Caco-2 (cell line): Measurements from ENCODE around the gene AMOTL1. TPM values are rescaled to one million over a fixed set of nuclear protein-coding genes. Genes with fewer than 3 reads are reported as not detected.
A peak's percentile ranks its signal among the peaks of the same experiment; 100 is the strongest.

Experiments
- Bru-seq: library from RNA; stranded (reverse); fragments of 400-500 nt; gene quantifications from one replicate; lab custom pipeline; 2021; lab: Mats Ljungman, UMichigan
- BruChase-seq, 2 experiments: library from RNA; stranded (reverse); fragments of 400-500 nt; gene quantifications; one replicate each; lab custom pipeline; 2021; lab: Mats Ljungman, UMichigan
- BruUV-seq: library from RNA; stranded (reverse); fragments of 400-500 nt; replicated peaks from 2 replicates; lab custom pipeline; 2021; lab: Mats Ljungman, UMichigan
- CTCF ChIA-PET: fragments of 300-600 bp; sonication (Branson Sonifier 250); formaldehyde crosslinking; loops from one replicate; lab custom pipeline; 2022; ENCODE audit warnings: antibody characterized with exemption; lab: Charles Lee
- POLR2A ChIA-PET: fragments of 300-600 bp; sonication (Branson Sonifier 250); formaldehyde crosslinking; loops from one replicate; lab custom pipeline; 2022; ENCODE audit warnings: antibody characterized with exemption; lab: Charles Lee
- DNase-seq, 2 experiments: peaks; one replicate each; pipeline versions ENCODE4 v3.0.0 to v3.0.0-alpha.2; 2020 to 2022
- H3K27me3 ChIP-seq: replicated peaks from 2 replicates; pipeline ENCODE4 v1.6.0; 2011; ENCODE audit warnings: low read length; ENCODE audit not compliant: control insufficient read depth, insufficient read depth
- H3K36me3 ChIP-seq: 2 replicates; pipeline ENCODE4 v1.5.1; 2011; ENCODE audit warnings: low read length; ENCODE audit not compliant: control insufficient read depth, insufficient read depth
- H3K4me1 ChIP-seq: fragments of 250-450 bp; sonication (Bioruptor Pico); 2 replicates; pipeline ENCODE4 v1.5.1; 2020; ENCODE audit warnings: mild to moderate bottlenecking
- H3K4me3 ChIP-seq: 2 replicates; pipeline ENCODE4 v1.5.1; 2011; ENCODE audit warnings: low read depth, mild to moderate bottlenecking, control low read depth, low read length
- H3K9me3 ChIP-seq: fragments of 250-450 bp; sonication (Bioruptor Pico); 2 replicates; pipeline ENCODE4 v1.5.1; 2020; ENCODE audit warnings: mild to moderate bottlenecking, moderate library complexity
- H3K27ac Mint-ChIP-seq: one replicate; pipeline ENCODE4 v1.8.0; 2022; ENCODE audit warnings: mixed read lengths; ENCODE audit not compliant: unreplicated experiment
- H3K27me3 Mint-ChIP-seq: one replicate; pipeline ENCODE4 v1.8.0; 2022; ENCODE audit warnings: mixed read lengths; ENCODE audit not compliant: insufficient read depth, unreplicated experiment
- H3K36me3 Mint-ChIP-seq: one replicate; pipeline ENCODE4 v1.8.0; 2022; ENCODE audit warnings: mild to moderate bottlenecking, mixed read lengths; ENCODE audit not compliant: insufficient read depth, unreplicated experiment
- H3K4me1 Mint-ChIP-seq: one replicate; pipeline ENCODE4 v1.8.0; 2022; ENCODE audit warnings: low read depth, mixed read lengths; ENCODE audit not compliant: unreplicated experiment
- H3K4me3 Mint-ChIP-seq: one replicate; pipeline ENCODE4 v1.8.0; 2022; ENCODE audit warnings: mild to moderate bottlenecking, moderate library complexity, mixed read lengths; ENCODE audit not compliant: unreplicated experiment
- H3K9me3 Mint-ChIP-seq: one replicate; pipeline ENCODE4 v1.8.0; 2022; ENCODE audit warnings: mixed read lengths; ENCODE audit not compliant: unreplicated experiment
- intact Hi-C: fragments of 100-400 bp; cut with micrococcal nuclease; formaldehyde crosslinking; loops from one replicate; pipeline ENCODE4 v1.10.0; 2022; ENCODE audit not compliant: unreplicated experiment
- long read RNA-seq: library from polyadenylated mRNA; stranded (forward); transcript quantifications from one replicate; pipeline ENCODE4 v2.0.0, GENCODE V29; 2022
- total RNA-seq: library from RNA; stranded (reverse); gene quantifications from 2 replicates; pipeline ENCODE4 v1.2.3, GENCODE V29; 2022
- TF ChIP-seq, protein P1 (sequence below), 2 experiments: fragments of 200-600 bp in 1 of 2; IDR thresholded peaks; 1 replicate in 1 of 2; 2 replicates in 1 of 2; pipeline versions ENCODE4 v1.5.1 to v1.8.0; 2011 to 2022; ENCODE audit warnings: antibody characterized with exemption in 1 of 2, control low read depth in 1 of 2, inconsistent platforms in 1 of 2, low read depth in 1 of 2, low read length in 1 of 2, mild to moderate bottlenecking in 1 of 2, moderate library complexity in 1 of 2; ENCODE audit not compliant: insufficient read depth in 1 of 2, severe bottlenecking in 1 of 2, unreplicated experiment in 1 of 2

The AMOTL1 gene
- total RNA-seq (60.8 and 64.6 TPM in 2 replicates), Bru-seq, nascent RNA (percentile 94 among the genes with signal in this experiment), BruChase-seq, experiment 1, labeled RNA remaining after a 2-hour chase (percentile 91 among the genes with signal in this experiment), BruChase-seq, experiment 2, labeled RNA remaining after a 6-hour chase (percentile 82 among the genes with signal in this experiment)
- long read RNA-seq, full-length matches to known transcripts, result 24 of 58 reads
- long read RNA-seq, partial matches to known transcripts, result 11 of 58 reads
- long read RNA-seq, other reads (novel, unspliced or antisense), result 23 of 58 reads

- peaks cover 9% of the 10 kb centered on the region for H3K9me3 Mint-ChIP-seq
- no peaks in the 10 kb centered on the region for H3K27me3 ChIP-seq
- H3K27ac Mint-ChIP-seq, result peak within 1 kb of the TSS; percentile 84
- intact Hi-C loops, result loop anchor here (1.0 to 5.0 kb wide), 9 partner anchors 22 to 221 kb away; partner anchors contain the start of genes CWC15 and KDM4D
- no peaks in the 10 kb centered on the region for H3K9me3 ChIP-seq
- CTCF ChIA-PET, result interaction anchor here (0.6 to 3.4 kb wide), 8 partner anchors 19 to 205 kb away, joined by 3 to 24 read pairs (median 4); partner anchors contain the start of gene CWC15
- no peaks in the 10 kb centered on the region for H3K27me3 Mint-ChIP-seq
- peaks cover 5% of the 10 kb centered on the region for H3K36me3 Mint-ChIP-seq
- TSS peak; percentile 32 for BruUV-seq
- peaks cover 38% of the 10 kb centered on the region for H3K4me1 ChIP-seq
- peak within 1 kb of the TSS; percentile 75 for H3K4me3 ChIP-seq
- peak; percentile 95 to 96 for DNase-seq
- H3K4me3 Mint-ChIP-seq, result no peak within 1 kb of the TSS
- POLR2A ChIA-PET, result interaction anchor here (0.7 to 1.8 kb wide), 5 partner anchors 21 to 984 kb away, joined by 3 to 9 read pairs (median 4); partner anchors contain the start of genes CWC15, KDM4D, MED17 and SRSF8
- H3K4me1 Mint-ChIP-seq, result peaks cover 15% of the 10 kb centered on the region
- TF ChIP-seq, protein P1, sequence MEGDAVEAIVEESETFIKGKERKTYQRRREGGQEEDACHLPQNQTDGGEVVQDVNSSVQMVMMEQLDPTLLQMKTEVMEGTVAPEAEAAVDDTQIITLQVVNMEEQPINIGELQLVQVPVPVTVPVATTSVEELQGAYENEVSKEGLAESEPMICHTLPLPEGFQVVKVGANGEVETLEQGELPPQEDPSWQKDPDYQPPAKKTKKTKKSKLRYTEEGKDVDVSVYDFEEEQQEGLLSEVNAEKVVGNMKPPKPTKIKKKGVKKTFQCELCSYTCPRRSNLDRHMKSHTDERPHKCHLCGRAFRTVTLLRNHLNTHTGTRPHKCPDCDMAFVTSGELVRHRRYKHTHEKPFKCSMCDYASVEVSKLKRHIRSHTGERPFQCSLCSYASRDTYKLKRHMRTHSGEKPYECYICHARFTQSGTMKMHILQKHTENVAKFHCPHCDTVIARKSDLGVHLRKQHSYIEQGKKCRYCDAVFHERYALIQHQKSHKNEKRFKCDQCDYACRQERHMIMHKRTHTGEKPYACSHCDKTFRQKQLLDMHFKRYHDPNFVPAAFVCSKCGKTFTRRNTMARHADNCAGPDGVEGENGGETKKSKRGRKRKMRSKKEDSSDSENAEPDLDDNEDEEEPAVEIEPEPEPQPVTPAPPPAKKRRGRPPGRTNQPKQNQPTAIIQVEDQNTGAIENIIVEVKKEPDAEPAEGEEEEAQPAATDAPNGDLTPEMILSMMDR (IDR thresholded peaks at IDR 0.05; ENCODE audit: insufficient read depth in 1 of 2, low read depth in 1 of 2, low read length in 1 of 2, severe bottlenecking in 1 of 2, unreplicated experiment in 1 of 2), result no peak
- H3K36me3 ChIP-seq, result no peaks in the 10 kb centered on the region
These were observed at the start of gene AMOTL1 for GRCh38 chr11:94767701-94768601. Gene AMOTL1 (plus strand): TSS chr11:94768356. CDS start chr11:94768512, 156 bp downstream.

GRCh38 chr11:94719876-94720275, 48.3 kb upstream of the AMOTL1 start:
- H3K36me3 ChIP-seq, result no peaks in the 10 kb centered on the region
- no peaks in the 10 kb centered on the region for H3K36me3 Mint-ChIP-seq
- DNase-seq, result no peak
- H3K27me3 Mint-ChIP-seq, result no peaks in the 10 kb centered on the region
- H3K4me1 ChIP-seq, result no peaks in the 10 kb centered on the region
- no TSS peak for BruUV-seq
- TF ChIP-seq, protein P1 (IDR thresholded peaks at IDR 0.05; ENCODE audit: insufficient read depth in 1 of 2, low read depth in 1 of 2, low read length in 1 of 2, severe bottlenecking in 1 of 2, unreplicated experiment in 1 of 2), result no peak
- H3K4me1 Mint-ChIP-seq, result peaks cover 7% of the 10 kb centered on the region
- no peak overlapping the region for H3K4me3 Mint-ChIP-seq
- peaks cover 6% of the 10 kb centered on the region; the same call in 1 of the 2 replicates for H3K9me3 ChIP-seq
- H3K4me3 ChIP-seq, result no peak overlapping the region
- H3K27ac Mint-ChIP-seq, result no peak overlapping the region
- no peaks in the 10 kb centered on the region for H3K27me3 ChIP-seq
- intact Hi-C loops, result no loop called here
- ChIA-PET POLR2A (no interaction called here), CTCF (no interaction called here)
- no peaks in the 10 kb centered on the region for H3K9me3 Mint-ChIP-seq
